Smooth muscle cell (in vitro differentiated cells): ENCODE measurements around the gene CAMTA1. TPM values are rescaled to one million over a fixed set of nuclear protein-coding genes. Genes with fewer than 3 reads are reported as not detected.

Experiments used
- DNase-seq: peaks from one replicate; lab custom pipeline; 2025; ENCODE audit not compliant: unreplicated experiment; lab: John Stamatoyannopoulos, UW
- H2AFZ ChIP-seq: fragments of 200-600 bp; sonication (generic); 2 replicates; pipeline ENCODE4 v1.6.0; 2016; ENCODE audit warnings: antibody characterized with exemption, low read depth, mild to moderate bottlenecking
- H3F3A ChIP-seq: fragments of 200-600 bp; sonication (generic); 2 replicates; pipeline ENCODE4 v1.6.0; 2017; ENCODE audit warnings: antibody characterized with exemption, low read depth
- H3K27ac ChIP-seq: fragments of 200-600 bp; sonication (generic); 2 replicates; pipeline ENCODE4 v1.5.1; 2016; ENCODE audit warnings: low read depth, mild to moderate bottlenecking
- H3K27me3 ChIP-seq: fragments of 200-600 bp; sonication (generic); 2 replicates; pipeline ENCODE4 v1.6.1; 2016; ENCODE audit warnings: low read depth, mild to moderate bottlenecking
- H3K36me3 ChIP-seq: fragments of 200-600 bp; sonication (generic); 2 replicates; pipeline ENCODE4 v1.5.1; 2016; ENCODE audit warnings: low read depth
- H3K4me1 ChIP-seq: fragments of 200-600 bp; sonication (generic); 2 replicates; pipeline ENCODE4 v1.5.1; 2016; ENCODE audit warnings: low read depth
- H3K4me2 ChIP-seq: fragments of 200-600 bp; sonication (generic); 2 replicates; pipeline ENCODE4 v1.6.0; 2016; ENCODE audit warnings: mild to moderate bottlenecking
- H3K4me3 ChIP-seq: fragments of 200-600 bp; sonication (generic); 2 replicates; pipeline ENCODE4 v1.5.1; 2016; ENCODE audit warnings: mild to moderate bottlenecking
- H3K79me2 ChIP-seq: fragments of 200-600 bp; sonication (generic); 2 replicates; pipeline ENCODE4 v1.6.0; 2016; ENCODE audit warnings: low read depth, mild to moderate bottlenecking
- H3K9ac ChIP-seq: fragments of 200-600 bp; sonication (generic); 2 replicates; pipeline ENCODE4 v1.6.0; 2016; ENCODE audit warnings: low read depth
- H3K9me3 ChIP-seq: fragments of 200-600 bp; sonication (generic); replicated peaks from 2 replicates; pipeline ENCODE4 v1.5.1; 2016; ENCODE audit warnings: low read depth
- H4K20me1 ChIP-seq: fragments of 200-600 bp; sonication (generic); 2 replicates; pipeline ENCODE4 v1.6.0; 2016; ENCODE audit warnings: low read depth
- WGBS: methylation state at CpG from one replicate; pipeline ENCODE4 v1.1.7; 2016; ENCODE audit warnings: low lambda C conversion rate; 5-methylcytosine and 5-hydroxymethylcytosine counted together
- polyA plus RNA-seq: library from polyadenylated mRNA; unstranded; fragments of >200 nt; fragmentation: Nextera tagmentation; extraction: Ambion mirVana; gene quantifications from 2 replicates; pipeline ENCODE4 v1.2.1, GENCODE V29; 2016
- total RNA-seq: library from RNA; depleted of rRNA; stranded (reverse); fragments of >200 nt; gene quantifications from 2 replicates; pipeline ENCODE4 v1.2.3, GENCODE V29; 2014
- TF ChIP-seq, protein P1 (sequence below): fragments of 200-600 bp; sonication (generic); IDR thresholded peaks from 2 replicates; pipeline ENCODE4 v1.5.1; 2017; ENCODE audit warnings: borderline replicate concordance, mild to moderate bottlenecking, antibody characterized with exemption; ENCODE audit not compliant: insufficient read depth, poor library complexity, severe bottlenecking

CAMTA1 gene
- total and polyA plus RNA-seq, 2 experiments from 2014 or later = 139 to 145 TPM

- WGBS = 91% methylated on average over 4 of the region's 4 CpGs
- no peak overlapping the region for H3K27ac ChIP-seq
- H3K4me1 ChIP-seq = no peaks in the 10 kb centered on the region
- no peak overlapping the region for H3K4me3 ChIP-seq
- peaks cover 8% of the 10 kb centered on the region for H3K9me3 ChIP-seq
- DNase-seq = no peak
- H3K4me2 ChIP-seq = no peak overlapping the region
- no peak overlapping the region for H2AFZ ChIP-seq
- no peaks in the 10 kb centered on the region for H3K79me2 ChIP-seq
- TF ChIP-seq, protein P1, sequence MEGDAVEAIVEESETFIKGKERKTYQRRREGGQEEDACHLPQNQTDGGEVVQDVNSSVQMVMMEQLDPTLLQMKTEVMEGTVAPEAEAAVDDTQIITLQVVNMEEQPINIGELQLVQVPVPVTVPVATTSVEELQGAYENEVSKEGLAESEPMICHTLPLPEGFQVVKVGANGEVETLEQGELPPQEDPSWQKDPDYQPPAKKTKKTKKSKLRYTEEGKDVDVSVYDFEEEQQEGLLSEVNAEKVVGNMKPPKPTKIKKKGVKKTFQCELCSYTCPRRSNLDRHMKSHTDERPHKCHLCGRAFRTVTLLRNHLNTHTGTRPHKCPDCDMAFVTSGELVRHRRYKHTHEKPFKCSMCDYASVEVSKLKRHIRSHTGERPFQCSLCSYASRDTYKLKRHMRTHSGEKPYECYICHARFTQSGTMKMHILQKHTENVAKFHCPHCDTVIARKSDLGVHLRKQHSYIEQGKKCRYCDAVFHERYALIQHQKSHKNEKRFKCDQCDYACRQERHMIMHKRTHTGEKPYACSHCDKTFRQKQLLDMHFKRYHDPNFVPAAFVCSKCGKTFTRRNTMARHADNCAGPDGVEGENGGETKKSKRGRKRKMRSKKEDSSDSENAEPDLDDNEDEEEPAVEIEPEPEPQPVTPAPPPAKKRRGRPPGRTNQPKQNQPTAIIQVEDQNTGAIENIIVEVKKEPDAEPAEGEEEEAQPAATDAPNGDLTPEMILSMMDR = no peak
- no peaks in the 10 kb centered on the region for H3F3A ChIP-seq
- peaks cover 8% of the 10 kb centered on the region for H3K27me3 ChIP-seq
- no peak overlapping the region for H3K9ac ChIP-seq
- no peaks in the 10 kb centered on the region for H3K36me3 ChIP-seq
- H4K20me1 ChIP-seq = no peaks in the 10 kb centered on the region
These were observed 294.4 kb downstream of the CAMTA1 start for GRCh38 chr1:7079637-7080036.

- no peak for DNase-seq
- H3K9ac ChIP-seq = no peak overlapping the region
- H3K9me3 ChIP-seq = peaks cover 6% of the 10 kb centered on the region
- no peak overlapping the region for H3K4me3 ChIP-seq
- H3K4me1 ChIP-seq = no peaks in the 10 kb centered on the region
- 84% methylated on average over 17 of the region's 17 CpGs for WGBS
- no peak overlapping the region for H3K27ac ChIP-seq
- H2AFZ ChIP-seq = no peak overlapping the region
- TF ChIP-seq, protein P1 = no peak
- H3K36me3 ChIP-seq = no peaks in the 10 kb centered on the region
- H4K20me1 ChIP-seq = no peaks in the 10 kb centered on the region
- H3K27me3 ChIP-seq = peaks cover 8% of the 10 kb centered on the region
- no peak overlapping the region for H3K4me2 ChIP-seq
- H3F3A ChIP-seq = no peaks in the 10 kb centered on the region
- H3K79me2 ChIP-seq = no peaks in the 10 kb centered on the region
These were observed 299.1 kb downstream of the CAMTA1 start for GRCh38 chr1:7084232-7084894.

- H2AFZ ChIP-seq = no peak overlapping the region
- H3K36me3 ChIP-seq = no peaks in the 10 kb centered on the region
- no peaks in the 10 kb centered on the region for H3K9me3 ChIP-seq
- H3K4me3 ChIP-seq = no peak overlapping the region
- no peak overlapping the region for H3K4me2 ChIP-seq
- no peak for DNase-seq
- no peaks in the 10 kb centered on the region for H3F3A ChIP-seq
- no peak overlapping the region for H3K9ac ChIP-seq
- peaks cover 8% of the 10 kb centered on the region for H3K27me3 ChIP-seq
- no peaks in the 10 kb centered on the region for H4K20me1 ChIP-seq
- TF ChIP-seq, protein P1 = no peak
- WGBS = 92% methylated on average over 6 of the region's 6 CpGs
- no peak overlapping the region for H3K27ac ChIP-seq
- no peaks in the 10 kb centered on the region for H3K79me2 ChIP-seq
- H3K4me1 ChIP-seq = no peaks in the 10 kb centered on the region
These were observed 300.3 kb downstream of the CAMTA1 start for GRCh38 chr1:7085521-7085920.

DNA sequence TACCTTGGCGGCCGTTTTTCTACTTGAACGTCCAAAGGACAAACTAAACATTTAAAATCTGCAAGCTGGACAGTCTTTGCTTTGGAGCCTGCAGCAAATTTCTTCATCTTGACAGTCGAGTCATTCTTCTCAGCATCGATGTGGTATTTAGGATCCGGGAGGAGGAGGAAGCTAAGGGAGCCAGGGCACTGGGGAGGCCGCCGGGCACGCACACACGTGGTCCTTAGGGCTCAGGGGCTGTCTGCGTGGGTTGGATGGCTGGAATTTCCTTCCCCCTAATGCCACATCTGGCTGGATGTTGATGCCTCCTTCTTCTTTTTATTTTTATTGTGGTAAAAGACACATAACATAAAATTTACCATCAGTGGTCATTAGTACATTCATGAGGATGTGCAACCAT is 300.9 kb downstream of the CAMTA1 start:
- peaks cover 8% of the 10 kb centered on the region for H3K27me3 ChIP-seq
- TF ChIP-seq, protein P1 = no peak
- 78% methylated on average over 11 of the region's 11 CpGs for WGBS

More for the DNA sequence above, 300.9 kb downstream of the CAMTA1 start:
- H3K4me2 ChIP-seq = no peak overlapping the region
- no peak for DNase-seq
- H3K9ac ChIP-seq = no peak overlapping the region
- no peak overlapping the region for H3K27ac ChIP-seq
- no peaks in the 10 kb centered on the region for H4K20me1 ChIP-seq
- H3K79me2 ChIP-seq = no peaks in the 10 kb centered on the region
- H3F3A ChIP-seq = no peaks in the 10 kb centered on the region
- no peak overlapping the region for H2AFZ ChIP-seq
- no peaks in the 10 kb centered on the region for H3K36me3 ChIP-seq
- no peaks in the 10 kb centered on the region for H3K4me1 ChIP-seq
- no peaks in the 10 kb centered on the region for H3K9me3 ChIP-seq
- H3K4me3 ChIP-seq = no peak overlapping the region
